Suppressor macrophage treated with lipopolysaccharide for 4 hours (primary cell): ENCODE results near the gene ATXN1L.
A peak's percentile ranks its signal among the peaks of the same experiment; 100 is the strongest.
"Not testable (repeated sequence)": the region's sequence is repeated elsewhere in the genome, so short reads cannot be mapped to it uniquely, and the experiment has no call there.

Experiments
- DNase-seq: peaks from one replicate; pipeline ENCODE4 v3.0.0-alpha.2; 2020

ATXN1L gene

DNA sequence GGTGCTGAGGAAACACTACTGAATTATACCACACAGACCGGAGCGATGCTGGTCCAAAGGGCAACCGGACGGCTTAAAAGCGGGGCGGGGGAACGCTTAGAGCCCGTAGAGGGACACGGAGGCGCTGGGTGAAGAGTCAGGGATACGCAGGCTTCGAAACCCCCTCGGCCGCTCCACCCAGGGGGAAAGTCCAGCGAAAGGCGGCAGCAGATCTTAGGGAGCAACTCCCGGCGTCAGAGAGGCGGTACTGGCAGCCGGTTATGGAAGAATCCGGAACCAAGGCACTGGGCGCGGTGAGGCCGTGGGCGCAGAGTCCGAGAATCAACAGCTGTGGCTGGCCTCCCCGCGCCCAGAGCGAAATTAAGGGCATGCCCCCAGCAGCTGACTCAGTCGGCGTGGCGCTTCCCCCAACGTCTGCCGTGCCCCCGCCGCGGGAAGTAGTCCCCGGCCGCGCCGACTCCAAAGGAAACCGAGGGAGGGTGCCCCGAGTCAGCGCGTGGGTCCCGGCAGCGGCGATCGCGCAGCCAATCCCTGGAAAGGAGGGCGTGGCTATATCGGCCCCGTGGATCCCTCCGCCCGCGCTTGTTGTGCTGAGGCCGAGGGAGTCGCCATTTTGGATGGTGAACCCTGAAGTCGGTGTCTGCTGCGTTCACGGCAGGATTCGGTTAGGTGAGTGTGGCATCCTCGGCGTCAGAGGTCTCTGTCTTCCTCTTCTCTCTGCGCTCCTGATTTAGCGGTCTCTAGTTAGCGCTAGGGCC lies 49.3 kb downstream of the ATXN1L start, which contains the start of gene IST1:
TSS of gene IST1 (plus strand) at position 611 of the 758 bp plus-strand sequence. CDS start 20,110 bp downstream, outside the sequence.
- DNase-seq, result peak; percentile 100

- DNase-seq, result peak; percentile 48
Observed at GRCh38 chr16:71895679-71896365, 50.0 kb downstream of the ATXN1L start.

DNA sequence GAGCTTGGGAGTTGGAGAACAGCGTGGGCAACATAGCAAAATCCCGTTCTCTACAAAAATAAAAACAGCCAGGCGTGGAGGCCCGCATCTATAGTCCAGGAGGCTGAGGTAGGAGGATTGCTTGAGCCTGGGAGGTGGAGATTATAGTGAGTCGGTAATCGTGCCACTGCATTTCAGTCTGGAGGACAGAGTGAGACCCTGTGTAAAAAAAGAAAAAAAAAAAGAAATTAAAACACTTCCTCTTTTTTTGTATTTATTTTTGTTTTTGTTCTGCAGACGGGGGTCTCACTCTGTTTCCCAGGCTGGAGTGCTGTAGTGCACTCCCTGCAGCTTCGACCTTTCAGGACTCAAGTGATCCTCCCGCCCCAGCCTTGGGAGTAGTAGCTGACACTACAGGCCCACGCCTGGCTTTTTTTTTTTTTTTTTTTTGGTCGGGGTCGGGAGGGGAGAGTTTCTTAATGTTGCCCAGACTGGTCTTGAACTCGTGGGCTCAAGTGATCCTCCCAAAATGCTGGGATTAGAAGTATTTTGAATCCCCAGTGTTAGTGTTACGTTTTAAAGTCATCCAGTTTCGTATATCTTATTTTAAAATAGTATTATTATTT lies 51.1 kb downstream of the ATXN1L start:
- DNase-seq, result no peak

GRCh38 chr16:71899171-71899570 lies 53.4 kb downstream of the ATXN1L start:
- no peak for DNase-seq

GRCh38 chr16:71902656-71903365 lies 57.0 kb downstream of the ATXN1L start:
- no peak for DNase-seq

GRCh38 chr16:71903608-71904007 lies 57.8 kb downstream of the ATXN1L start:
- DNase-seq, result no peak

DNA sequence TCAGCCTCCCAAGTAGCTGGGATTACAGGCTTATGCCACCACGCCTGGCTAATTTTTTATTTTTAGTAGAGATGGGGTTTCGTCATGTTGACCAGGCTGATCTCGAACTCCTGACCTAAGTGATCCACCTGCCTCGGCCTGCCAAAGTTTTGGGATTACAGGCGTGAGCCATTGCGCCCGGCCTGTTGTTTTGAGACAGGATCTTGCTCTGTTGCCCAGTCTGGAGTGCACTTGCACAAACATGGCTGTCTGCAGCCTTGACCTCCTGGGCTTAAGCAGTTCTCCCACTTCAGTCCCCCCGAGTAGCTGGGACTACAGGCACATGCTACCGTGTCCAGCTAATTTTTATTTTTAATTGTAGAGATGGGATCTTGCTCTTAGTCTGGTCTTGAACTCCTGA lies 58.5 kb downstream of the ATXN1L start:
- DNase-seq, result no peak

- not testable (repeated sequence) for DNase-seq
Observed at GRCh38 chr16:71905765-71906164, 60.0 kb downstream of the ATXN1L start.
